Panc1 (cell line): Measurements from ENCODE around the gene MINDY4.

Source experiments
- POLR2AphosphoS5 ChIP-seq: IDR thresholded peaks from 2 replicates; pipeline ENCODE4 v1.6.1; 2012; ENCODE audit warnings: mild to moderate bottlenecking, low read depth, low read length, moderate library complexity
- SIN3A ChIP-seq: IDR thresholded peaks from 2 replicates; pipeline ENCODE4 v1.6.1; 2012; ENCODE audit warnings: low read depth, mild to moderate bottlenecking, low read length, moderate library complexity, borderline replicate concordance; ENCODE audit not compliant: insufficient read depth
- TCF7L2 ChIP-seq: IDR thresholded peaks from 2 replicates; pipeline ENCODE4 v1.6.1; 2011; ENCODE audit warnings: mild to moderate bottlenecking, low read depth, low read length, inconsistent platforms
- TF ChIP-seq, protein P1 (sequence below): fragments of 450-650 bp; IDR thresholded peaks from 2 replicates; pipeline ENCODE4 v1.5.1; 2017; ENCODE audit warnings: mild to moderate bottlenecking
- TF ChIP-seq, protein P2 (sequence below), 2 experiments: IDR thresholded peaks; 2 replicates each; pipeline ENCODE4 v1.6.1; 2011 to 2012; ENCODE audit warnings: low read depth in 2 of 2, control low read depth in 1 of 2, low read length in 1 of 2, mild to moderate bottlenecking in 1 of 2, moderate library complexity in 1 of 2; ENCODE audit not compliant: insufficient read depth in 1 of 2

DNA sequence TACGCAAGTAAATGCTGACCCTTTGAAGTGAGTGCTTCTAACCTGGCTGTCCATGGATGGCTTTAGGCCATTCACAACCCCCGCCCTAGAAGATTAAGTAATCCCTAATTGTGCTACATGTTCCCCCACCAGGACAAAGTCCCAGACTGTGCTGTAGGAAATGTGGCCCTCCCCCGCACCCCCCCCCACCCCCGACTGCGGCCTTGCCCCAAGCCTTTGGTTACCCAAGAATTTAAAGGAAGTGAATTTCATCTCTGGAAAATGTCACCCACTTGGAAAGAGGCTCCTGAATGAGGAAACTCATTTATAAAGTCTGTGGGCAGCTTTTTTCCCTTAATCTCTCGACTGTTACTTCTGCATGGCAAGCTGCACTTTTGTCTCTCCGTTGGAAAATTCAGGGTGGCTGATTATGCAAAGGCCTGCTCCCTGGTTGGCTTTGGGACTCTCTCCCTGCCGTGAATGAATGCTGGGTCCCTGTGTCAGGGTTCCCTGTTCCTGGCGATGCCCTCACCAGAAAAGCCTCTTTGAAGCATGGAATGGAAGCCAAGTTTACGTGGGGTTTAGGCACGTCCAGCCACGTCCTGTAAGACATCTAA is 109.0 kb downstream of the MINDY4 start:
- TF ChIP-seq, protein P1, sequence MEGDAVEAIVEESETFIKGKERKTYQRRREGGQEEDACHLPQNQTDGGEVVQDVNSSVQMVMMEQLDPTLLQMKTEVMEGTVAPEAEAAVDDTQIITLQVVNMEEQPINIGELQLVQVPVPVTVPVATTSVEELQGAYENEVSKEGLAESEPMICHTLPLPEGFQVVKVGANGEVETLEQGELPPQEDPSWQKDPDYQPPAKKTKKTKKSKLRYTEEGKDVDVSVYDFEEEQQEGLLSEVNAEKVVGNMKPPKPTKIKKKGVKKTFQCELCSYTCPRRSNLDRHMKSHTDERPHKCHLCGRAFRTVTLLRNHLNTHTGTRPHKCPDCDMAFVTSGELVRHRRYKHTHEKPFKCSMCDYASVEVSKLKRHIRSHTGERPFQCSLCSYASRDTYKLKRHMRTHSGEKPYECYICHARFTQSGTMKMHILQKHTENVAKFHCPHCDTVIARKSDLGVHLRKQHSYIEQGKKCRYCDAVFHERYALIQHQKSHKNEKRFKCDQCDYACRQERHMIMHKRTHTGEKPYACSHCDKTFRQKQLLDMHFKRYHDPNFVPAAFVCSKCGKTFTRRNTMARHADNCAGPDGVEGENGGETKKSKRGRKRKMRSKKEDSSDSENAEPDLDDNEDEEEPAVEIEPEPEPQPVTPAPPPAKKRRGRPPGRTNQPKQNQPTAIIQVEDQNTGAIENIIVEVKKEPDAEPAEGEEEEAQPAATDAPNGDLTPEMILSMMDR: no peak
- TF ChIP-seq SIN3A (no peak), POLR2AphosphoS5 (no peak), TCF7L2 (no peak)
- TF ChIP-seq, protein P2, sequence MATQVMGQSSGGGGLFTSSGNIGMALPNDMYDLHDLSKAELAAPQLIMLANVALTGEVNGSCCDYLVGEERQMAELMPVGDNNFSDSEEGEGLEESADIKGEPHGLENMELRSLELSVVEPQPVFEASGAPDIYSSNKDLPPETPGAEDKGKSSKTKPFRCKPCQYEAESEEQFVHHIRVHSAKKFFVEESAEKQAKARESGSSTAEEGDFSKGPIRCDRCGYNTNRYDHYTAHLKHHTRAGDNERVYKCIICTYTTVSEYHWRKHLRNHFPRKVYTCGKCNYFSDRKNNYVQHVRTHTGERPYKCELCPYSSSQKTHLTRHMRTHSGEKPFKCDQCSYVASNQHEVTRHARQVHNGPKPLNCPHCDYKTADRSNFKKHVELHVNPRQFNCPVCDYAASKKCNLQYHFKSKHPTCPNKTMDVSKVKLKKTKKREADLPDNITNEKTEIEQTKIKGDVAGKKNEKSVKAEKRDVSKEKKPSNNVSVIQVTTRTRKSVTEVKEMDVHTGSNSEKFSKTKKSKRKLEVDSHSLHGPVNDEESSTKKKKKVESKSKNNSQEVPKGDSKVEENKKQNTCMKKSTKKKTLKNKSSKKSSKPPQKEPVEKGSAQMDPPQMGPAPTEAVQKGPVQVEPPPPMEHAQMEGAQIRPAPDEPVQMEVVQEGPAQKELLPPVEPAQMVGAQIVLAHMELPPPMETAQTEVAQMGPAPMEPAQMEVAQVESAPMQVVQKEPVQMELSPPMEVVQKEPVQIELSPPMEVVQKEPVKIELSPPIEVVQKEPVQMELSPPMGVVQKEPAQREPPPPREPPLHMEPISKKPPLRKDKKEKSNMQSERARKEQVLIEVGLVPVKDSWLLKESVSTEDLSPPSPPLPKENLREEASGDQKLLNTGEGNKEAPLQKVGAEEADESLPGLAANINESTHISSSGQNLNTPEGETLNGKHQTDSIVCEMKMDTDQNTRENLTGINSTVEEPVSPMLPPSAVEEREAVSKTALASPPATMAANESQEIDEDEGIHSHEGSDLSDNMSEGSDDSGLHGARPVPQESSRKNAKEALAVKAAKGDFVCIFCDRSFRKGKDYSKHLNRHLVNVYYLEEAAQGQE (IDR thresholded peaks at IDR 0.05; ENCODE audit: insufficient read depth in 1 of 2, low read depth in 2 of 2, low read length in 1 of 2): no peak
